H1 (cell line): ENCODE measurements around the gene RASD1. TPM values are rescaled to one million over a fixed set of nuclear protein-coding genes. Genes with fewer than 3 reads are reported as not detected.

Source experiments
- CTCF ChIA-PET: fragments of 300-600 bp; sonication (Branson Sonifier 250); formaldehyde crosslinking; loops from one replicate; lab custom pipeline; 2021; ENCODE audit not compliant: partially characterized antibody; lab: Charles Lee
- POLR2A ChIA-PET: fragments of 300-600 bp; sonication (Branson Sonifier 250); formaldehyde crosslinking; loops from one replicate; lab custom pipeline; 2021; ENCODE audit warnings: inconsistent platforms; ENCODE audit not compliant: partially characterized antibody; lab: Charles Lee
- DNase-seq, 2 experiments: peaks; one replicate each; pipeline versions ENCODE4 v3.0.0 to v3.0.0-alpha.2; 2010 to 2022; ENCODE audit warnings: low spot score in 2 of 2, low read depth in 1 of 2, mixed read lengths in 1 of 2
- FAIRE-seq: peaks from 2 replicates; lab custom pipeline; 2011; peaks lifted over from hg19 to GRCh38; lab: Jason Lieb, UNC
- H2AFZ ChIP-seq: 2 replicates; pipeline ENCODE4 v1.8.1; 2012; ENCODE audit warnings: low read length, inconsistent platforms
- H2AK5ac ChIP-seq: 2 replicates; pipeline ENCODE4 v1.6.1; 2013; ENCODE audit warnings: low read depth, low read length
- H2BK120ac ChIP-seq: replicated peaks from 2 replicates; pipeline ENCODE3; 2013; ENCODE audit warnings: low read depth, low read length, inconsistent platforms
- H2BK12ac ChIP-seq: 2 replicates; pipeline ENCODE4 v1.6.1; 2013; ENCODE audit warnings: low read depth, low read length
- H2BK15ac ChIP-seq: 2 replicates; pipeline ENCODE4 v1.6.1; 2013; ENCODE audit warnings: low read length
- H2BK20ac ChIP-seq: 2 replicates; pipeline ENCODE4 v1.6.1; 2013; ENCODE audit warnings: low read length
- H2BK5ac ChIP-seq: 2 replicates; pipeline ENCODE4 v1.6.1; 2013; ENCODE audit warnings: low read depth, low read length
- H3K14ac ChIP-seq: 2 replicates; pipeline ENCODE4 v1.6.1; 2013; ENCODE audit warnings: inconsistent platforms; ENCODE audit not compliant: insufficient read length
- H3K18ac ChIP-seq: 2 replicates; pipeline ENCODE4 v1.6.1; 2013; ENCODE audit warnings: low read length; ENCODE audit errors: extremely low read depth
- H3K23ac ChIP-seq: 2 replicates; pipeline ENCODE4 v1.6.1; 2013; ENCODE audit warnings: inconsistent platforms; ENCODE audit not compliant: insufficient read length
- H3K23me2 ChIP-seq: 2 replicates; pipeline ENCODE4 v1.6.1; 2013; ENCODE audit warnings: low read depth, low read length
- H3K27ac ChIP-seq: 2 replicates; pipeline ENCODE4 v1.6.1; 2011; ENCODE audit warnings: low read depth, low read length, inconsistent platforms
- H3K27me3 ChIP-seq, 4 experiments: replicated peaks in 1 of 4; 1 replicate in 1 of 4; 2 replicates in 3 of 4; pipeline versions ENCODE4 v1.6.1 to v1.8.1; 2011 to 2013; ENCODE audit warnings: low read length in 3 of 4, mild to moderate bottlenecking in 3 of 4, inconsistent platforms in 2 of 4, mixed read lengths in 2 of 4, moderate library complexity in 1 of 4; ENCODE audit not compliant: control insufficient read depth in 3 of 4, insufficient read depth in 3 of 4; ENCODE audit errors: extremely low read depth in 1 of 4
- H3K36me3 ChIP-seq, 4 experiments: 2 replicates each; pipeline versions ENCODE4 v1.6.1 to v1.8.1; 2011 to 2013; ENCODE audit warnings: mild to moderate bottlenecking in 4 of 4, low read length in 3 of 4, moderate library complexity in 2 of 4, control low read depth in 1 of 4, inconsistent platforms in 1 of 4; ENCODE audit not compliant: insufficient read depth in 4 of 4, control insufficient read depth in 2 of 4
- H3K4ac ChIP-seq: replicated peaks from 2 replicates; pipeline ENCODE3; 2013; ENCODE audit warnings: low read length, low read depth, mixed read lengths, inconsistent platforms; ENCODE audit not compliant: insufficient read length
- H3K4me1 ChIP-seq, 4 experiments: replicated peaks in 1 of 4; 1 replicate in 1 of 4; 2 replicates in 3 of 4; pipeline versions ENCODE4 v1.6.1 to v1.8.1; 2011 to 2013; ENCODE audit warnings: low read length in 3 of 4, inconsistent platforms in 2 of 4, mixed read lengths in 1 of 4; ENCODE audit not compliant: insufficient read depth in 4 of 4, control insufficient read depth in 3 of 4
- H3K4me2 ChIP-seq, 2 experiments: 2 replicates each; pipeline versions ENCODE4 v1.6.1 to v1.8.1; 2011 to 2013; ENCODE audit warnings: low read depth in 2 of 2, low read length in 2 of 2, control low read depth in 1 of 2, inconsistent platforms in 1 of 2, mild to moderate bottlenecking in 1 of 2; ENCODE audit not compliant: insufficient read depth in 1 of 2
- H3K4me3 ChIP-seq, 4 experiments: fragments of 200-600, 300-600 bp in 1 of 4; sonication (generic), shearing (Covaris generic), sonication (Bioruptor Twin) in 1 of 4; 2 replicates each; pipeline versions ENCODE4 v1.5.1 to v1.8.1; 2011 to 2016; ENCODE audit warnings: low read length in 4 of 4, low read depth in 3 of 4, control low read depth in 2 of 4, inconsistent platforms in 2 of 4, mild to moderate bottlenecking in 2 of 4, mixed read lengths in 1 of 4, moderate library complexity in 1 of 4; ENCODE audit not compliant: insufficient read depth in 2 of 4; ENCODE audit errors: extremely low read depth in 1 of 4
- H3K56ac ChIP-seq: replicated peaks from 2 replicates; pipeline ENCODE3; 2013; ENCODE audit warnings: low read depth, mild to moderate bottlenecking, mixed read lengths, low read length, inconsistent platforms; ENCODE audit not compliant: insufficient read length
- H3K79me1 ChIP-seq: 2 replicates; pipeline ENCODE4 v1.6.1; 2013; ENCODE audit warnings: low read depth, low read length, control low read depth
- H3K79me2 ChIP-seq, 2 experiments: 2 replicates each; pipeline versions ENCODE4 v1.6.1 to v1.8.1; 2012 to 2013; ENCODE audit warnings: low read length in 2 of 2, mild to moderate bottlenecking in 2 of 2, inconsistent platforms in 1 of 2; ENCODE audit not compliant: insufficient read depth in 2 of 2, control insufficient read depth in 1 of 2
- H3K9ac ChIP-seq, 4 experiments: replicated peaks in 1 of 4; 1 replicate in 1 of 4; 2 replicates in 3 of 4; pipeline versions ENCODE4 v1.6.1 to v1.8.1; 2011 to 2013; ENCODE audit warnings: low read depth in 3 of 4, low read length in 3 of 4, control low read depth in 2 of 4, mild to moderate bottlenecking in 2 of 4, moderate library complexity in 2 of 4, inconsistent platforms in 1 of 4; ENCODE audit errors: extremely low read depth in 1 of 4
- H3K9me3 ChIP-seq, 2 experiments: 2 replicates each; pipeline versions ENCODE4 v1.6.1 to v1.8.1; 2012 to 2013; ENCODE audit warnings: mild to moderate bottlenecking in 2 of 2, moderate library complexity in 2 of 2, control low read depth in 1 of 2, inconsistent platforms in 1 of 2, low read depth in 1 of 2, low read length in 1 of 2, mixed read lengths in 1 of 2; ENCODE audit not compliant: insufficient read depth in 2 of 2
- H4K20me1 ChIP-seq, 2 experiments: replicated peaks in 1 of 2; 2 replicates each; pipeline versions ENCODE3 to v1.8.1; 2011 to 2013; ENCODE audit warnings: inconsistent platforms in 2 of 2, low read length in 2 of 2, mild to moderate bottlenecking in 1 of 2; ENCODE audit not compliant: insufficient read depth in 2 of 2, control insufficient read depth in 1 of 2
- H4K5ac ChIP-seq: 2 replicates; pipeline ENCODE4 v1.6.1; 2013; ENCODE audit warnings: low read length, low read depth, mixed read lengths, inconsistent platforms; ENCODE audit not compliant: insufficient read length
- H4K8ac ChIP-seq: 2 replicates; pipeline ENCODE4 v1.8.0; 2013; ENCODE audit warnings: mild to moderate bottlenecking, moderate library complexity, low read length, inconsistent platforms; ENCODE audit not compliant: insufficient read depth; ENCODE audit errors: extremely low read depth
- H4K91ac ChIP-seq: replicated peaks from 2 replicates; pipeline ENCODE3; 2013; ENCODE audit warnings: low read length, mixed read lengths, inconsistent platforms; ENCODE audit not compliant: insufficient read length
- ASH2L ChIP-seq: fragments of 200-600, 300-600 bp; sonication (generic); IDR thresholded peaks from one replicate; pipeline ENCODE4 v1.7.1; 2017; ENCODE audit warnings: low read length
- ATF3 ChIP-seq: IDR thresholded peaks from 2 replicates; pipeline ENCODE4 v1.6.1; 2011; ENCODE audit warnings: low read depth, mild to moderate bottlenecking, low read length; ENCODE audit not compliant: insufficient read depth
- BRCA1 ChIP-seq: IDR thresholded peaks from 2 replicates; pipeline ENCODE4 v1.6.1; 2012; ENCODE audit warnings: low read depth, low read length, improper control_type of control experiment
- E2F6 ChIP-seq: IDR thresholded peaks from 2 replicates; pipeline ENCODE4 v1.6.1; 2012; ENCODE audit warnings: inconsistent platforms
- EGR1 ChIP-seq: IDR thresholded peaks from 2 replicates; pipeline ENCODE4 v1.6.1; 2011; ENCODE audit warnings: low read depth, low read length, borderline replicate concordance
- HDAC6 ChIP-seq: IDR thresholded peaks from one replicate; pipeline ENCODE4 v1.7.1; 2012; ENCODE audit warnings: low read depth, mild to moderate bottlenecking, inconsistent platforms, low read length, moderate library complexity
- KDM1A ChIP-seq: fragments of 200-600, 300-600 bp; sonication (generic); IDR thresholded peaks from 2 replicates; pipeline ENCODE4 v1.7.1; 2016; ENCODE audit warnings: mild to moderate bottlenecking, low read length, borderline replicate concordance
- KDM4A ChIP-seq: IDR thresholded peaks from one replicate; pipeline ENCODE4 v1.7.1; 2012; ENCODE audit warnings: low read depth, mild to moderate bottlenecking, moderate library complexity, low read length, inconsistent platforms; ENCODE audit not compliant: severe bottlenecking
- KDM5A ChIP-seq: fragments of 200-600 bp; IDR thresholded peaks from 2 replicates; pipeline ENCODE4 v1.7.1; 2012; ENCODE audit warnings: mild to moderate bottlenecking, low read length, inconsistent platforms, mixed read lengths
- PHF8 ChIP-seq: fragments of 200-600 bp; sonication (generic); conservative IDR thresholded peaks from 2 replicates; pipeline ENCODE4 v1.7.1; 2012; ENCODE audit warnings: low read depth, mild to moderate bottlenecking, inconsistent platforms, low read length, moderate library complexity
- RNF2 ChIP-seq: fragments of 200-900, 300-1000 bp; sonication (generic); IDR thresholded peaks from 2 replicates; pipeline ENCODE4 v1.7.1; 2016; ENCODE audit warnings: borderline replicate concordance, low read depth, mild to moderate bottlenecking, antibody characterized with exemption, low read length; ENCODE audit not compliant: poor library complexity, severe bottlenecking; ENCODE audit errors: missing control alignments
- SRF ChIP-seq: IDR thresholded peaks from 2 replicates; pipeline ENCODE4 v1.6.1; 2011; ENCODE audit warnings: mild to moderate bottlenecking, low read depth, low read length, moderate library complexity
- WGBS, 2 experiments: shearing (Covaris generic) in 1 of 2; methylation state at CpG; one replicate each; pipeline versions ENCODE4 v1.1.6 to v1.1.7; 2013 to 2015; ENCODE audit warnings: low lambda C conversion rate in 2 of 2, mixed read lengths in 2 of 2, inconsistent platforms in 1 of 2, low coverage in 1 of 2, missing lambda C conversion rate in 1 of 2; ENCODE audit not compliant: insufficient replicate concordance in 2 of 2, insufficient coverage in 1 of 2, insufficient read length in 1 of 2; ENCODE audit errors: extremely low coverage in 1 of 2, missing lambda C conversion rate in 1 of 2; 5-methylcytosine and 5-hydroxymethylcytosine counted together
- polyA plus RNA-seq, 7 experiments: library from polyadenylated mRNA; depleted of rRNA in 3 of 7; stranded (reverse) in 5 of 7; unstranded in 2 of 7; fragments of >200 nt in 5 of 7; fragments of 200-250 nt in 2 of 7; gene quantifications; 1 replicate in 5 of 7; 2 replicates in 1 of 7; 4 replicates in 1 of 7; pipeline versions ENCODE4 v1.2.1 to v1.2.3, GENCODE V29; 2011 to 2013; ENCODE audit warnings: missing spikeins in 2 of 7, mixed read lengths in 2 of 7
- total RNA-seq: library from RNA; stranded (reverse); fragmentation: NEBNext Ultra II Directional; extraction: Animal tissue kit (Norgen Biotek cat#: 25700); gene quantifications from 2 replicates; pipeline ENCODE4 v1.2.1, GENCODE V29; 2021

RASD1 gene
- total and polyA plus RNA-seq, 2 of the 8 experiments (the other 6 are each of a cell fraction or from before 2014, with no cell fraction given), result 2.3 to 2.6 TPM

DNA sequence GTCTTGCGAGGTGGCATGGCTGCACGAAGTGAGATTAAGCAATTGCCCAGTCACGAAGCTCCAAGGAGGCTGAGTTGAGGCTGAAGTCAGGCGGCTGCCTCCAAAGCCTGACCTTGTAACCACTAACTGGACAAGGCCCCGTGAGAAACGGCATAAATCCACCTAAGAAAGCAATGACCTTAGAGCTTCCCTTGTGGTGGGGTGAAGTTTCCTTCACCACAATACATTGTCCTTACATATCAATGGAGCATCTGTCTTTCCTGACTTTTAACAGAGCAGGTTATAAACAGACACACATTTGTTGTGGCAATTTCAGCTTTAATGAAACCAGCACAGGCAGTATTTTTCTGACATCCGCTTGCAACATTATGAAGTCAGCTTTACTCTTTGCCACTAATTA, 21.9 kb downstream of the RASD1 start:
- peaks cover 0 to 5% (median 1%) of the 10 kb centered on the region in 4 experiments; a peak in 1 of 7 replicates for H3K4me1 ChIP-seq
- H4K8ac ChIP-seq, result no peak overlapping the region
- H3K56ac ChIP-seq, result no peak overlapping the region
- peaks cover 0 to 21% of the 10 kb centered on the region in 2 experiments; a peak in 3 of 4 replicates for H3K79me2 ChIP-seq
- no peaks in the 10 kb centered on the region for H3K36me3 ChIP-seq
- H4K20me1 ChIP-seq, result no peaks in the 10 kb centered on the region
- WGBS, 2 experiments, result 85% methylated on average over 7 of the region's 7 CpGs; no CpG with 5 or more reads in 1 of the 2 experiments
- no peak overlapping the region for H2BK12ac ChIP-seq
- no peak overlapping the region for H3K23ac ChIP-seq
- no peak overlapping the region for H2AK5ac ChIP-seq
- no peak overlapping the region for H3K18ac ChIP-seq
- DNase-seq (no peak), FAIRE-seq (no peak)
- H2AFZ ChIP-seq, result no peak overlapping the region
- CTCF ChIA-PET, result interaction anchor here (1.0 to 1.3 kb wide), 2 partner anchors 87 to 119 kb away, joined by 3 to 4 read pairs; no protein-coding TSS in a partner anchor
- no peak overlapping the region for H3K4ac ChIP-seq
- H3K14ac ChIP-seq, result no peak overlapping the region
- no peak overlapping the region for H2BK15ac ChIP-seq
- H4K5ac ChIP-seq, result no peak overlapping the region
- H3K79me1 ChIP-seq, result no peaks in the 10 kb centered on the region
- no peak overlapping the region for H2BK20ac ChIP-seq
- H3K27ac ChIP-seq, result no peak overlapping the region
- no peak overlapping the region for H3K4me3 ChIP-seq
- no peak overlapping the region for H4K91ac ChIP-seq
- H3K9me3 ChIP-seq, result no peaks in the 10 kb centered on the region
- H2BK120ac ChIP-seq, result no peak overlapping the region
- POLR2A ChIA-PET, result interaction anchor here (0.6 kb wide), 1 partner anchor 16 kb away, joined by 3 read pairs; no protein-coding TSS in a partner anchor
- H3K27me3 ChIP-seq, result peaks cover 0 to 4% (median 0%) of the 10 kb centered on the region in 4 experiments; a peak in 2 of 7 replicates
- H3K9ac ChIP-seq, result no peak overlapping the region
- H3K4me2 ChIP-seq, result no peak overlapping the region
- H2BK5ac ChIP-seq, result no peak overlapping the region
- H3K23me2 ChIP-seq, result peaks cover 6% of the 10 kb centered on the region; the same call in 1 of the 2 replicates
- TF ChIP-seq KDM5A (no peak), RNF2 (no peak), ATF3 (no peak), E2F6 (no peak), SRF (no peak), PHF8 (no peak), HDAC6 (no peak), ASH2L (no peak), KDM4A (no peak), BRCA1 (no peak), KDM1A (no peak), EGR1 (no peak)
